ENCODE measurements around the gene PLA2G3. TPM values are rescaled to one million over a fixed set of nuclear protein-coding genes. Genes with fewer than 3 reads are reported as not detected.

Gene PLA2G3
- total and polyA plus RNA-seq, 4 donors, result 0.85 to 17.4 (median 8.2) TPM

DNA sequence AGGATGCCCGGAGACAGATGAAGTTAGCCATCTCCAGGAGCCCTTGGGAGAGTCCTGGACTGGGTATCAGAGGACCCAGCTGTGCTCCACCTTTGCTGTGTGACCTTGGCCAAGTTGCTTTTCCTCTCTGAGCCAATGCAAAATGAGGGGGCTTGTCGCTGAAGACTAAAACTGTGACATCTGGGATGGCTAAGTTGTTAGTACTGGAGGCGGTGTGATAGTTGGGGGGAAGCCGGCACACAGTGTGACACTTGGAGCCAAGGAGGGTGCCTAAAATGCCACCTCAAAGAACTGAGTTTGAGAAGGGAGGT, 17.1 kb downstream of the PLA2G3 start:
- Histone ChIP-seq H3K36me3 (ENCODE audit: control insufficient read depth in 4 of 4, insufficient read depth in 4 of 4, low read length in 4 of 4) (no peaks in the 10 kb centered on the region), H3K4me1 (ENCODE audit: control insufficient read depth in 5 of 5, insufficient read depth in 5 of 5, low read length in 5 of 5) (peaks cover 0 to 1% (median 0%) of the 10 kb centered on the region in 5 donors), H3K9me3 (ENCODE audit: control insufficient read depth in 4 of 4, insufficient read depth in 3 of 4, low read length in 3 of 4) (no peaks in the 10 kb centered on the region), H3K9ac (ENCODE audit: insufficient read depth in 1 of 2, low read length in 2 of 2) (peak overlapping the region in 1 of 2 donors; percentile 28), H3K27me3 (ENCODE audit: control insufficient read depth in 3 of 3, insufficient read depth in 3 of 3, low read length in 2 of 3) (no peaks in the 10 kb centered on the region), H3K4me3 (peak overlapping the region; percentile 21), H3K27ac (ENCODE audit: low read depth in 1 of 2, low read length in 1 of 2) (peak overlapping the region in 1 of 2 donors; percentile 80)
- no peak for ATAC-seq (ENCODE audit: insufficient read depth, low FRiP score)
- WGBS, 2 donors, result 82 to 87% methylated on average over 4 of the region's 4 CpGs
- no peak for DNase-seq
- TF ChIP-seq, protein P1, sequence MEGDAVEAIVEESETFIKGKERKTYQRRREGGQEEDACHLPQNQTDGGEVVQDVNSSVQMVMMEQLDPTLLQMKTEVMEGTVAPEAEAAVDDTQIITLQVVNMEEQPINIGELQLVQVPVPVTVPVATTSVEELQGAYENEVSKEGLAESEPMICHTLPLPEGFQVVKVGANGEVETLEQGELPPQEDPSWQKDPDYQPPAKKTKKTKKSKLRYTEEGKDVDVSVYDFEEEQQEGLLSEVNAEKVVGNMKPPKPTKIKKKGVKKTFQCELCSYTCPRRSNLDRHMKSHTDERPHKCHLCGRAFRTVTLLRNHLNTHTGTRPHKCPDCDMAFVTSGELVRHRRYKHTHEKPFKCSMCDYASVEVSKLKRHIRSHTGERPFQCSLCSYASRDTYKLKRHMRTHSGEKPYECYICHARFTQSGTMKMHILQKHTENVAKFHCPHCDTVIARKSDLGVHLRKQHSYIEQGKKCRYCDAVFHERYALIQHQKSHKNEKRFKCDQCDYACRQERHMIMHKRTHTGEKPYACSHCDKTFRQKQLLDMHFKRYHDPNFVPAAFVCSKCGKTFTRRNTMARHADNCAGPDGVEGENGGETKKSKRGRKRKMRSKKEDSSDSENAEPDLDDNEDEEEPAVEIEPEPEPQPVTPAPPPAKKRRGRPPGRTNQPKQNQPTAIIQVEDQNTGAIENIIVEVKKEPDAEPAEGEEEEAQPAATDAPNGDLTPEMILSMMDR (IDR thresholded peaks at IDR 0.05; ENCODE audit: control extremely low read depth, extremely low read depth), result no peak

DNA sequence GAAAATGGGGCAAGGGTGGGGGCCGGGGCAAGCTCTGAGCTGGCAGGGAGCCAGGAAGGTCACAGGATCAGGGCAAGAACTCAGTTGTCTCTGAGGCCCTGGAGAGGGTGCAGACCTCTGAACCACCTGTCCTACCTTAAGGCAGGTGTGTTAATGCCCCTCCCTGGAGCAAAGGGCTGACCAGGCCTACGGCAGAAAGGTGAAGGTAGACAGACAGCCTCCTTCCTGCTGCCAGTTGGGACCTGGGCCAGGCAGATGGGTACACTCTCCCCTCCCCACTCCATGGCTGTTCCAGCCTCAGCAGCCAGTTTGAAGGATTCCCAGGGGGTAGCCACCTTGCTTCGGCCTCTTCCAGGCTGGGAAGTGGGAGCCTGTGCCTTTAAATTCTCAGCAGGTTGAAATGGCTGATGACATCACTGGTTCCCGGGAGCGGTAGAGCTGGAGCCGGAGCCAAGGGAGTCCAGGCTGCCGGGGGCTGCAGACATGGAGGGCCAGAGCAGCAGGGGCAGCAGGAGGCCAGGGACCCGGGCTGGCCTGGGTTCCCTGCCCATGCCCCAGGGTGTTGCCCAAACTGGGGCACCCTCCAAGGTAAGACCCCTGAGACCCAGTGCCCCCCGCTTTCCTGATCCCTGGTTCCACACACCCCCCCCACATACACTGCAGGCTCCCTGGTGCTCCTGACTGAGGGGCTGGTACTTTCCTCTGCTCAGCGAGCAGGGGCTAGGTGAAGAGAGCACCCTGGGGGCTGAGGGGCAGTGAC, 17.6 kb downstream of the PLA2G3 start, which contains the start of gene INPP5J:
Gene INPP5J (plus strand): TSS at position 435 of the 760 bp plus-strand sequence. CDS start 49 bp downstream, at position 484.
- no peaks in the 10 kb centered on the region for H3K36me3 ChIP-seq (ENCODE audit: control insufficient read depth in 4 of 4, insufficient read depth in 4 of 4, low read length in 4 of 4)
- no peaks in the 10 kb centered on the region for H3K27me3 ChIP-seq (ENCODE audit: control insufficient read depth in 3 of 3, insufficient read depth in 3 of 3, low read length in 2 of 3)
- DNase-seq, result peak; percentile 50 to 60 (median 55)
- H3K9ac ChIP-seq (ENCODE audit: insufficient read depth in 1 of 2, low read length in 2 of 2), result peak within 1 kb of the TSS in 1 of 2 donors; percentile 28
- peak within 1 kb of the TSS; percentile 9 to 80 for H3K27ac ChIP-seq (ENCODE audit: low read depth in 1 of 2, low read length in 1 of 2)
- H3K4me3 ChIP-seq, result peak within 1 kb of the TSS; percentile 21
- TF ChIP-seq, protein P1 (IDR thresholded peaks at IDR 0.05; ENCODE audit: control extremely low read depth, extremely low read depth), result no peak
- peaks cover 0 to 1% (median 0%) of the 10 kb centered on the region in 5 donors for H3K4me1 ChIP-seq (ENCODE audit: control insufficient read depth in 5 of 5, insufficient read depth in 5 of 5, low read length in 5 of 5)
- no peaks in the 10 kb centered on the region for H3K9me3 ChIP-seq (ENCODE audit: control insufficient read depth in 4 of 4, insufficient read depth in 3 of 4, low read length in 3 of 4)
- no peak for ATAC-seq (ENCODE audit: insufficient read depth, low FRiP score)
- WGBS, 2 donors, result 40 to 64% methylated on average over 10 of the region's 10 CpGs

DNA sequence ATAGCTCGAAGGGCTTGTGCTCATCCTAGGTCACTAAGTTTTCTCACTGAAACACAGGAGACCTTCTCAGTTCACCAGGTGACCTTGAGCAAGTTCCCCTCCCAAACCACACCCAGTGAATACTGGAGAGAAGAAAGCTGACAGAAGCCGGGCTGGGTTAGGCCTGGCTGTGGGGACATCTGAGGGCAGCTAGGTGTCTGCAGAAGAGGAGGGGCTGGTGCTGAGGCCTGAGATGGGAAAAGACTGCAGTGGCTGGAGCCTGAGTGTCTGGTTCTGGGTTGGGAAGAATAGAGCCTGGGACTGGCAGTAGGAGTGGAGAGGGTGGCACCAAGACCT, 18.1 kb downstream of the PLA2G3 start:
- DNase-seq (no peak), ATAC-seq (ENCODE audit: insufficient read depth, low FRiP score) (no peak)
- Histone ChIP-seq H3K27me3 (ENCODE audit: control insufficient read depth in 3 of 3, insufficient read depth in 3 of 3, low read length in 2 of 3) (no peaks in the 10 kb centered on the region), H3K9me3 (ENCODE audit: control insufficient read depth in 4 of 4, insufficient read depth in 3 of 4, low read length in 3 of 4) (no peaks in the 10 kb centered on the region), H3K9ac (ENCODE audit: insufficient read depth in 1 of 2, low read length in 2 of 2) (no peak overlapping the region), H3K36me3 (ENCODE audit: control insufficient read depth in 4 of 4, insufficient read depth in 4 of 4, low read length in 4 of 4) (no peaks in the 10 kb centered on the region), H3K27ac (ENCODE audit: low read depth in 1 of 2, low read length in 1 of 2) (peak overlapping the region in 1 of 2 donors; percentile 80), H3K4me3 (no peak overlapping the region), H3K4me1 (ENCODE audit: control insufficient read depth in 5 of 5, insufficient read depth in 5 of 5, low read length in 5 of 5) (peaks cover 0 to 1% (median 0%) of the 10 kb centered on the region in 5 donors)
- TF ChIP-seq, protein P1 (IDR thresholded peaks at IDR 0.05; ENCODE audit: control extremely low read depth, extremely low read depth), result no peak
- WGBS, 2 donors, result 79 to 95% methylated on average over 2 of the region's 2 CpGs

All from lung (tissue), 12 donors.